SK-N-SH treated with all-trans-retinoic acid at 6 μM for 48 hours (cell line): Measurements from ENCODE around the gene URB1.

Experiments used
- ATAC-seq: fragments of 200-7000 bp; cut with Tn5 transposase; 3 replicates; pipeline ENCODE4 v1.9.1; 2020; ENCODE audit warnings: mild to moderate bottlenecking, moderate library complexity
- CSDC2 ChIP-seq: fragments of 250-450 bp; sonication (Bioruptor Pico); IDR thresholded peaks from 2 replicates; pipeline ENCODE4 v1.5.0; 2020; ENCODE audit warnings: mild to moderate bottlenecking, moderate library complexity
- ESRRG ChIP-seq: fragments of 250-450 bp; sonication (Bioruptor Pico); IDR thresholded peaks from 2 replicates; pipeline ENCODE4 v1.6.1; 2021; ENCODE audit warnings: mild to moderate bottlenecking
- GLIS3 ChIP-seq: fragments of 250-450 bp; sonication (Bioruptor Pico); IDR thresholded peaks from 2 replicates; pipeline ENCODE4 v1.5.0; 2020; ENCODE audit warnings: mild to moderate bottlenecking, moderate library complexity
- ISL1 ChIP-seq: fragments of 250-450 bp; sonication (Bioruptor Pico); IDR thresholded peaks from 2 replicates; pipeline ENCODE4 v2.1.2; 2022; ENCODE audit warnings: mild to moderate bottlenecking, moderate library complexity
- OSR1 ChIP-seq: fragments of 250-450 bp; sonication (Bioruptor Pico); IDR thresholded peaks from 2 replicates; pipeline ENCODE4 v1.8.0; 2022; ENCODE audit warnings: moderate library complexity, mild to moderate bottlenecking, inconsistent platforms
- PPARA ChIP-seq: fragments of 250-450 bp; sonication (Bioruptor Pico); IDR thresholded peaks from 2 replicates; pipeline ENCODE4 v1.5.0; 2020; ENCODE audit warnings: mild to moderate bottlenecking, borderline replicate concordance
- RARB ChIP-seq: fragments of 250-450 bp; sonication (Bioruptor Pico); IDR thresholded peaks from 2 replicates; pipeline ENCODE4 v1.8.0; 2021; ENCODE audit warnings: mild to moderate bottlenecking, moderate library complexity
- TCF4 ChIP-seq: fragments of 250-450 bp; sonication (Bioruptor Pico); IDR thresholded peaks from 2 replicates; pipeline ENCODE4 v1.8.0; 2021; ENCODE audit warnings: mild to moderate bottlenecking, moderate library complexity, borderline replicate concordance
- TOX ChIP-seq: fragments of 250-450 bp; sonication (Bioruptor Pico); IDR thresholded peaks from 2 replicates; pipeline ENCODE4 v1.8.0; 2021; ENCODE audit warnings: mild to moderate bottlenecking, moderate library complexity, borderline replicate concordance
- ZC3H10 ChIP-seq: fragments of 250-450 bp; sonication (Bioruptor Pico); IDR thresholded peaks from 2 replicates; pipeline ENCODE4 v1.5.1; 2021; ENCODE audit warnings: mild to moderate bottlenecking, moderate library complexity
- ZFP3 ChIP-seq: fragments of 250-450 bp; sonication (Bioruptor Pico); IDR thresholded peaks from 2 replicates; pipeline ENCODE4 v1.5.0; 2020; ENCODE audit warnings: mild to moderate bottlenecking, moderate library complexity
- ZFP30 ChIP-seq: fragments of 450-650 bp; formaldehyde crosslinking; IDR thresholded peaks from 2 replicates; pipeline ENCODE4 v1.5.0; 2022; ENCODE audit warnings: mild to moderate bottlenecking, moderate library complexity
- ZNF565 ChIP-seq: fragments of 450-650 bp; formaldehyde crosslinking; conservative IDR thresholded peaks from 2 replicates; pipeline ENCODE4 v1.5.0; 2020; ENCODE audit warnings: low read depth, mild to moderate bottlenecking, moderate library complexity
- ZNF70 ChIP-seq: fragments of 450-650 bp; formaldehyde crosslinking; IDR thresholded peaks from 2 replicates; pipeline ENCODE4 v1.5.0; 2020; ENCODE audit warnings: mild to moderate bottlenecking, moderate library complexity
- ZNF8 ChIP-seq: fragments of 450-650 bp; formaldehyde crosslinking; IDR thresholded peaks from 2 replicates; pipeline ENCODE4 v1.5.0; 2020; ENCODE audit warnings: mild to moderate bottlenecking, moderate library complexity
- TF ChIP-seq, protein P1 (sequence below): fragments of 250-450 bp; sonication (Bioruptor Pico); IDR thresholded peaks from 2 replicates; pipeline ENCODE4 v1.5.0; 2020; ENCODE audit warnings: mild to moderate bottlenecking, moderate library complexity
- TF ChIP-seq, protein P2 (sequence below): fragments of 250-450 bp; sonication (Bioruptor Pico); IDR thresholded peaks from 2 replicates; pipeline ENCODE4 v1.8.0; 2021; ENCODE audit warnings: low read depth, mild to moderate bottlenecking, moderate library complexity, borderline replicate concordance
- TF ChIP-seq, protein P3 (sequence below): fragments of 250-450 bp; sonication (Bioruptor Pico); IDR thresholded peaks from 2 replicates; pipeline ENCODE4 v1.5.1; 2021; ENCODE audit warnings: mild to moderate bottlenecking, moderate library complexity
- TF ChIP-seq, protein P4 (sequence below): fragments of 250-450 bp; sonication (Bioruptor Pico); IDR thresholded peaks from 2 replicates; pipeline ENCODE4 v1.8.0; 2020; ENCODE audit warnings: mild to moderate bottlenecking, moderate library complexity, borderline replicate concordance
- TF ChIP-seq, protein P5 (sequence below): fragments of 250-450 bp; sonication (Bioruptor Pico); IDR thresholded peaks from 2 replicates; pipeline ENCODE4 v1.5.1; 2020; ENCODE audit warnings: low read depth, mild to moderate bottlenecking, moderate library complexity

URB1 gene

DNA sequence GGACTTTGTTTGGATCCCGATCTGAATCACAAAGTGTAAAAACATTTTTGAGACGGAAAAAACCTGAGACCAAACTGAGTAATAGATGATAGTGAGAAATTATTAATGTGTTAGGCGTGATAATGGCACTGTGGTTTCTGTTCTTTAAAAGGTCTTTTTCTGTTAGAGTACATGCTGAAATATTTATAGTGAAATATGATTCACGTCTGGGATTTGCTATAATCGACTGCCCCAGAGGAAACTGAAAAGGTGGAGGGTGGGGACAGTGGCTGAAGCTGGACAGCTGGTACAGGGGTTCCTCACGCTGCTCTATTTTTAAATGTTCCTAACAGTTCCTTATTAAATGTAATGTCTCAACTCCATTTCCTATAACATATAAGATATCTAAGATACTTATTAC is 11.2 kb downstream of the URB1 start:
- TF ChIP-seq, protein P1, sequence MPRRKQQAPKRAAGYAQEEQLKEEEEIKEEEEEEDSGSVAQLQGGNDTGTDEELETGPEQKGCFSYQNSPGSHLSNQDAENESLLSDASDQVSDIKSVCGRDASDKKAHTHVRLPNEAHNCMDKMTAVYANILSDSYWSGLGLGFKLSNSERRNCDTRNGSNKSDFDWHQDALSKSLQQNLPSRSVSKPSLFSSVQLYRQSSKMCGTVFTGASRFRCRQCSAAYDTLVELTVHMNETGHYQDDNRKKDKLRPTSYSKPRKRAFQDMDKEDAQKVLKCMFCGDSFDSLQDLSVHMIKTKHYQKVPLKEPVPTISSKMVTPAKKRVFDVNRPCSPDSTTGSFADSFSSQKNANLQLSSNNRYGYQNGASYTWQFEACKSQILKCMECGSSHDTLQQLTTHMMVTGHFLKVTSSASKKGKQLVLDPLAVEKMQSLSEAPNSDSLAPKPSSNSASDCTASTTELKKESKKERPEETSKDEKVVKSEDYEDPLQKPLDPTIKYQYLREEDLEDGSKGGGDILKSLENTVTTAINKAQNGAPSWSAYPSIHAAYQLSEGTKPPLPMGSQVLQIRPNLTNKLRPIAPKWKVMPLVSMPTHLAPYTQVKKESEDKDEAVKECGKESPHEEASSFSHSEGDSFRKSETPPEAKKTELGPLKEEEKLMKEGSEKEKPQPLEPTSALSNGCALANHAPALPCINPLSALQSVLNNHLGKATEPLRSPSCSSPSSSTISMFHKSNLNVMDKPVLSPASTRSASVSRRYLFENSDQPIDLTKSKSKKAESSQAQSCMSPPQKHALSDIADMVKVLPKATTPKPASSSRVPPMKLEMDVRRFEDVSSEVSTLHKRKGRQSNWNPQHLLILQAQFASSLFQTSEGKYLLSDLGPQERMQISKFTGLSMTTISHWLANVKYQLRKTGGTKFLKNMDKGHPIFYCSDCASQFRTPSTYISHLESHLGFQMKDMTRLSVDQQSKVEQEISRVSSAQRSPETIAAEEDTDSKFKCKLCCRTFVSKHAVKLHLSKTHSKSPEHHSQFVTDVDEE = no peak
- TF ChIP-seq, protein P2, sequence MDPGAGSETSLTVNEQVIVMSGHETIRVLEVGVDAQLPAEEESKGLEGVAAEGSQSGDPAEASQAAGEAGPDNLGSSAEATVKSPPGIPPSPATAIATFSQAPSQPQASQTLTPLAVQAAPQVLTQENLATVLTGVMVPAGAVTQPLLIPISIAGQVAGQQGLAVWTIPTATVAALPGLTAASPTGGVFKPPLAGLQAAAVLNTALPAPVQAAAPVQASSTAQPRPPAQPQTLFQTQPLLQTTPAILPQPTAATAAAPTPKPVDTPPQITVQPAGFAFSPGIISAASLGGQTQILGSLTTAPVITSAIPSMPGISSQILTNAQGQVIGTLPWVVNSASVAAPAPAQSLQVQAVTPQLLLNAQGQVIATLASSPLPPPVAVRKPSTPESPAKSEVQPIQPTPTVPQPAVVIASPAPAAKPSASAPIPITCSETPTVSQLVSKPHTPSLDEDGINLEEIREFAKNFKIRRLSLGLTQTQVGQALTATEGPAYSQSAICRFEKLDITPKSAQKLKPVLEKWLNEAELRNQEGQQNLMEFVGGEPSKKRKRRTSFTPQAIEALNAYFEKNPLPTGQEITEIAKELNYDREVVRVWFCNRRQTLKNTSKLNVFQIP (CRISPR knock-in tag) = no peak
- no peak for TF ChIP-seq GLIS3 (CRISPR knock-in tag)

DNA sequence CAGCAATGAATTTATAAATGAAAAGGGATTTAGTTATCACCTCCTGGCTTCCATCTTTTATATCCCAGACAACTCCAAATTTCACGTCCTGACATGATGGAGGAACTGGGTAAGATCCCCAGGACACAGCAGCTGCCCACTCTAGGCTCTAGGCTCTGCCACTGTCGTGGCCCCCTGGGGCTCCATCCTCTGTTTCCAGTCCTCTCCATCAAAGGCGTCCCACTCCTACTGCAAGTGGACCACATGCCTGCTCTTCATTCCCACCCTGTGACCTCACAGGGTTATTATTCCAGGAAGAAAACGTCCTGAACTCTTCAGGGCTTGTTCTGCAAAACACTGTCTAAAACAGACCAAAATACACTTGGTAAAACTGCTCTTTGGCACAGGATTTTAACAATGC is 11.9 kb downstream of the URB1 start:
- TF ChIP-seq ZC3H10 = no peak
- no peak for TF ChIP-seq ESRRG (CRISPR knock-in tag)
- TF ChIP-seq TCF4 (CRISPR knock-in tag) = no peak
- TF ChIP-seq, protein P1 = no peak
- no peak for TF ChIP-seq TOX (CRISPR knock-in tag)
- TF ChIP-seq PPARA (CRISPR knock-in tag) = no peak
- TF ChIP-seq OSR1 (CRISPR knock-in tag) = no peak
- no peak for TF ChIP-seq ZFP30 (CRISPR knock-in tag)
- TF ChIP-seq, protein P3, sequence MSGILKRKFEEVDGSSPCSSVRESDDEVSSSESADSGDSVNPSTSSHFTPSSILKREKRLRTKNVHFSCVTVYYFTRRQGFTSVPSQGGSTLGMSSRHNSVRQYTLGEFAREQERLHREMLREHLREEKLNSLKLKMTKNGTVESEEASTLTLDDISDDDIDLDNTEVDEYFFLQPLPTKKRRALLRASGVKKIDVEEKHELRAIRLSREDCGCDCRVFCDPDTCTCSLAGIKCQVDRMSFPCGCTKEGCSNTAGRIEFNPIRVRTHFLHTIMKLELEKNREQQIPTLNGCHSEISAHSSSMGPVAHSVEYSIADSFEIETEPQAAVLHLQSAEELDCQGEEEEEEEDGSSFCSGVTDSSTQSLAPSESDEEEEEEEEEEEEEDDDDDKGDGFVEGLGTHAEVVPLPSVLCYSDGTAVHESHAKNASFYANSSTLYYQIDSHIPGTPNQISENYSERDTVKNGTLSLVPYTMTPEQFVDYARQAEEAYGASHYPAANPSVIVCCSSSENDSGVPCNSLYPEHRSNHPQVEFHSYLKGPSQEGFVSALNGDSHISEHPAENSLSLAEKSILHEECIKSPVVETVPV = no peak
- no peak for TF ChIP-seq RARB
- TF ChIP-seq ZNF70 (CRISPR knock-in tag) = no peak
- TF ChIP-seq, protein P4, sequence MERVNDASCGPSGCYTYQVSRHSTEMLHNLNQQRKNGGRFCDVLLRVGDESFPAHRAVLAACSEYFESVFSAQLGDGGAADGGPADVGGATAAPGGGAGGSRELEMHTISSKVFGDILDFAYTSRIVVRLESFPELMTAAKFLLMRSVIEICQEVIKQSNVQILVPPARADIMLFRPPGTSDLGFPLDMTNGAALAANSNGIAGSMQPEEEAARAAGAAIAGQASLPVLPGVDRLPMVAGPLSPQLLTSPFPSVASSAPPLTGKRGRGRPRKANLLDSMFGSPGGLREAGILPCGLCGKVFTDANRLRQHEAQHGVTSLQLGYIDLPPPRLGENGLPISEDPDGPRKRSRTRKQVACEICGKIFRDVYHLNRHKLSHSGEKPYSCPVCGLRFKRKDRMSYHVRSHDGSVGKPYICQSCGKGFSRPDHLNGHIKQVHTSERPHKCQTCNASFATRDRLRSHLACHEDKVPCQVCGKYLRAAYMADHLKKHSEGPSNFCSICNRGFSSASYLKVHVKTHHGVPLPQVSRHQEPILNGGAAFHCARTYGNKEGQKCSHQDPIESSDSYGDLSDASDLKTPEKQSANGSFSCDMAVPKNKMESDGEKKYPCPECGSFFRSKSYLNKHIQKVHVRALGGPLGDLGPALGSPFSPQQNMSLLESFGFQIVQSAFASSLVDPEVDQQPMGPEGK (CRISPR knock-in tag) = no peak
- TF ChIP-seq ZNF565 (CRISPR knock-in tag) = no peak
- TF ChIP-seq, protein P5, sequence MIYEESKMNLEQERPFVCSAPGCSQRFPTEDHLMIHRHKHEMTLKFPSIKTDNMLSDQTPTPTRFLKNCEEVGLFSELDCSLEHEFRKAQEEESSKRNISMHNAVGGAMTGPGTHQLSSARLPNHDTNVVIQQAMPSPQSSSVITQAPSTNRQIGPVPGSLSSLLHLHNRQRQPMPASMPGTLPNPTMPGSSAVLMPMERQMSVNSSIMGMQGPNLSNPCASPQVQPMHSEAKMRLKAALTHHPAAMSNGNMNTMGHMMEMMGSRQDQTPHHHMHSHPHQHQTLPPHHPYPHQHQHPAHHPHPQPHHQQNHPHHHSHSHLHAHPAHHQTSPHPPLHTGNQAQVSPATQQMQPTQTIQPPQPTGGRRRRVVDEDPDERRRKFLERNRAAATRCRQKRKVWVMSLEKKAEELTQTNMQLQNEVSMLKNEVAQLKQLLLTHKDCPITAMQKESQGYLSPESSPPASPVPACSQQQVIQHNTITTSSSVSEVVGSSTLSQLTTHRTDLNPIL = no peak
- no peak for TF ChIP-seq CSDC2
- TF ChIP-seq ZNF8 = no peak
- no peak for TF ChIP-seq ZFP3 (CRISPR knock-in tag)
- ATAC-seq = no peak

More for the DNA sequence above, 11.2 kb downstream of the URB1 start:
- no peak; the same call in 2 of the 3 replicates for ATAC-seq

DNA sequence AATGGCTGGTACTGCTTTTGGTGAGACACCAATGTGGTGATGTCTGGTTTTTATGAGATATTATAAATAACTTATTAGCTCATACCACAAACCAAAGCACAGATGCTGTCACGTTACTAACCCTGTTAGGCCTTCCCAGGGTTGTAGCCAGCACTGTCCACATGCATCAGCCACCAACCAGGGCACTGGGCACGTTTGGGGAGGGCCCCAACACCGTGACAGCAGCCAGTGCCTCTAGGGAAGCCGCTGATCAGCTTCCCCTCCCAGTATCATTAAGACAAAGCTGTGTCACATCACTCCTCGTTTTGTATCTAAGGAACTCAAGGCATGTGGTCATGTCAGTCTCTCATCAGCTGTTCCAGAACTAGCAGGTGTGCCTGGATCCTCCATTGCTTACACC is 13.9 kb downstream of the URB1 start:
- ATAC-seq = no peak
- TF ChIP-seq, protein P3 = no peak
- TF ChIP-seq ZFP3 (CRISPR knock-in tag) = no peak
- no peak for TF ChIP-seq ISL1 (CRISPR knock-in tag)
- TF ChIP-seq ZC3H10 = no peak
- TF ChIP-seq, protein P1 = no peak
- TF ChIP-seq, protein P5 = no peak
- no peak for TF ChIP-seq ZFP30 (CRISPR knock-in tag)
- no peak for TF ChIP-seq ZNF70 (CRISPR knock-in tag)
- no peak for TF ChIP-seq PPARA (CRISPR knock-in tag)
